WERI-Rb-1 (cell line): ENCODE measurements around the gene OR2C1.

Experiments used
- DNase-seq: peaks from one replicate; pipeline ENCODE4 v3.0.0-alpha.2; 2020
- H3K27ac ChIP-seq: fragments of 250-450 bp; sonication (Bioruptor Pico); 2 replicates; pipeline ENCODE4 v1.5.1; 2020; ENCODE audit warnings: mild to moderate bottlenecking, moderate library complexity
- H3K27me3 ChIP-seq: fragments of 250-450 bp; sonication (Bioruptor Pico); 2 replicates; pipeline ENCODE4 v1.5.1; 2021; ENCODE audit warnings: mild to moderate bottlenecking, low read depth, moderate library complexity; ENCODE audit not compliant: insufficient read depth, severe bottlenecking
- H3K36me3 ChIP-seq: fragments of 250-450 bp; sonication (Bioruptor Pico); 2 replicates; pipeline ENCODE4 v1.5.1; 2020; ENCODE audit warnings: mild to moderate bottlenecking, moderate library complexity
- H3K4me3 ChIP-seq: 2 replicates; pipeline ENCODE4 v1.5.1; 2011; ENCODE audit warnings: low read depth, mild to moderate bottlenecking, control low read depth, low read length
- H3K9me3 ChIP-seq: fragments of 250-450 bp; sonication (Bioruptor Pico); 2 replicates; pipeline ENCODE4 v1.5.1; 2021; ENCODE audit warnings: mild to moderate bottlenecking, moderate library complexity; ENCODE audit not compliant: severe bottlenecking
- TF ChIP-seq, protein P1 (sequence below): IDR thresholded peaks from 2 replicates; pipeline ENCODE4 v1.5.1; 2011; ENCODE audit warnings: low read depth, mild to moderate bottlenecking, control low read depth, inconsistent platforms, low read length

Gene OR2C1

DNA sequence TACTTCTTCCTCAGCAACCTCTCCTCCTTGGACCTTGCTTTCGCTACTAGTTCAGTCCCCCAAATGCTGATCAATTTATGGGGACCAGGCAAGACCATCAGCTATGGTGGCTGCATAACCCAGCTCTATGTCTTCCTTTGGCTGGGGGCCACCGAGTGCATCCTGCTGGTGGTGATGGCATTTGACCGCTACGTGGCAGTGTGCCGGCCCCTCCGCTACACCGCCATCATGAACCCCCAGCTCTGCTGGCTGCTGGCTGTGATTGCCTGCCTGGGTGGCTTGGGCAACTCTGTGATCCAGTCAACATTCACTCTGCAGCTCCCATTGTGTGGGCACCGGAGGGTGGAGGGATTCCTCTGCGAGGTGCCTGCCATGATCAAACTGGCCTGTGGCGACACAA lies 429 bp downstream of the OR2C1 start:
- DNase-seq, result no peak
- no peaks in the 10 kb centered on the region for H3K36me3 ChIP-seq
- H3K27me3 ChIP-seq, result peaks cover 11% of the 10 kb centered on the region

GRCh38 chr16:3358871-3359270 lies 3.2 kb downstream of the OR2C1 start:
- Histone ChIP-seq H3K9me3 (peaks cover 3% of the 10 kb centered on the region), H3K27ac (no peak overlapping the region), H3K27me3 (peaks cover 11% of the 10 kb centered on the region), H3K36me3 (no peaks in the 10 kb centered on the region), H3K4me3 (no peak overlapping the region)
- DNase-seq, result no peak
- TF ChIP-seq, protein P1, sequence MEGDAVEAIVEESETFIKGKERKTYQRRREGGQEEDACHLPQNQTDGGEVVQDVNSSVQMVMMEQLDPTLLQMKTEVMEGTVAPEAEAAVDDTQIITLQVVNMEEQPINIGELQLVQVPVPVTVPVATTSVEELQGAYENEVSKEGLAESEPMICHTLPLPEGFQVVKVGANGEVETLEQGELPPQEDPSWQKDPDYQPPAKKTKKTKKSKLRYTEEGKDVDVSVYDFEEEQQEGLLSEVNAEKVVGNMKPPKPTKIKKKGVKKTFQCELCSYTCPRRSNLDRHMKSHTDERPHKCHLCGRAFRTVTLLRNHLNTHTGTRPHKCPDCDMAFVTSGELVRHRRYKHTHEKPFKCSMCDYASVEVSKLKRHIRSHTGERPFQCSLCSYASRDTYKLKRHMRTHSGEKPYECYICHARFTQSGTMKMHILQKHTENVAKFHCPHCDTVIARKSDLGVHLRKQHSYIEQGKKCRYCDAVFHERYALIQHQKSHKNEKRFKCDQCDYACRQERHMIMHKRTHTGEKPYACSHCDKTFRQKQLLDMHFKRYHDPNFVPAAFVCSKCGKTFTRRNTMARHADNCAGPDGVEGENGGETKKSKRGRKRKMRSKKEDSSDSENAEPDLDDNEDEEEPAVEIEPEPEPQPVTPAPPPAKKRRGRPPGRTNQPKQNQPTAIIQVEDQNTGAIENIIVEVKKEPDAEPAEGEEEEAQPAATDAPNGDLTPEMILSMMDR, result no peak

More for the DNA sequence above, 429 bp downstream of the OR2C1 start:
- H3K4me3 ChIP-seq, result no peak overlapping the region
- TF ChIP-seq, protein P1, result no peak
- H3K27ac ChIP-seq, result no peak overlapping the region
- peaks cover 3% of the 10 kb centered on the region for H3K9me3 ChIP-seq

GRCh38 chr16:3362931-3363330 lies 7.2 kb downstream of the OR2C1 start:
- no peak overlapping the region for H3K4me3 ChIP-seq
- TF ChIP-seq, protein P1, result no peak
- H3K27ac ChIP-seq, result no peak overlapping the region
- no peaks in the 10 kb centered on the region for H3K9me3 ChIP-seq
- peaks cover 3% of the 10 kb centered on the region for H3K27me3 ChIP-seq
- DNase-seq, result no peak
- H3K36me3 ChIP-seq, result no peaks in the 10 kb centered on the region

DNA sequence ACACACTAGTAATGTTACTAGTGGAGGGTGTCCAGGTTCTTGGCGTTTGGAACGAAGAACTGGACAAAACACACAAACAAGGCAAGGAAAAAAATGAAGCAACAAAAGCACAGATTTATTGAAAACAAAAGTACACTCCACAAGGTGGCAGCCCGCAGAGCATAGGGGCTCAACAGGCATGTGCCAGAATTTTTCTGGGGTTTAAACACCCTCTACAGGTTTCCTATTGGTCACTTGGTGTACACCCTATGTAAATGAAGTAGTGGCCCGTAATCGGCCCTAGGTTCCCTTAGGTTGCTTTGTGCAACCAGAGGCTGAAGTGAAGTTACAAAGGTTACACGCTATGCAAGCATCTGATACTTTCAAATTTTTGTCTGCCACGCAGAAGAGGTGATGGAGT lies 8.1 kb downstream of the OR2C1 start:
- no peaks in the 10 kb centered on the region for H3K9me3 ChIP-seq
- peaks cover 3% of the 10 kb centered on the region for H3K27me3 ChIP-seq
- no peaks in the 10 kb centered on the region for H3K36me3 ChIP-seq
- peak; percentile 16 for DNase-seq
- H3K27ac ChIP-seq, result no peak overlapping the region
- TF ChIP-seq, protein P1, result no peak
- H3K4me3 ChIP-seq, result no peak overlapping the region

DNA sequence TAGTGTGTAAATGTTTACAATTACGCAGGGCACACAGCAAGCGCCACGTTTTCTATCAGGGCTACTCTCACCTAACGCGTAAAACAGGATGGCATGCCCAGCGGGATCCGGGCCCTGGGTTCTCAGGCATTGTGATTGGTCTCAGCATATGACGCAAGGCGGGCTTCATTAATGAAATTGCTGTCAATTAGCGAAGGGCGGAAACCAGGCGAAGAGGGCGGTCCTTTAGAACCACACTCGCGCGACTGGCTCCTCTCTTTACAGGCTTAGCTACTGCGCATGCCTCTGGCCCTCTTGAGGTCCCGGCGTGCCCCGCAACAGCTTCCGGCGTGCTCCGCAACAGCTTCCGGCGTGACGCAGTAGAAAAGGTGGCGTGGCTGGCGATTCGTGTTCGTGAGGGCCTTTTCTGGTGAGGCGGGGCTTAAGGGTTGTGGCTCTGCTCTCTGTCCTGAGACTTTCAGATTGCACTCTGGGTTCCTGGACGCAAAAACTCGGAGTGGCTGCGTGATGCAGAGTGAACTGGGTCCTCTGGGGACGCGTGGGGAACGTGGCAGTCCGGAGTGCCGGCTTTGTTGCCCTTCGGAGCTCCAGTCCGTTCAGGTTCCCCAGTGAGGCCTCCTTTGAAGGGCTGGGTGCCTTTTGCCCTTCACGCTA lies 9.2 kb downstream of the OR2C1 start:
- Histone ChIP-seq H3K27ac (peak overlapping the region; percentile 86), H3K9me3 (no peaks in the 10 kb centered on the region), H3K4me3 (peak overlapping the region; percentile 90), H3K36me3 (no peaks in the 10 kb centered on the region), H3K27me3 (no peaks in the 10 kb centered on the region)
- DNase-seq, result peak; percentile 98
- TF ChIP-seq, protein P1, result no peak

DNA sequence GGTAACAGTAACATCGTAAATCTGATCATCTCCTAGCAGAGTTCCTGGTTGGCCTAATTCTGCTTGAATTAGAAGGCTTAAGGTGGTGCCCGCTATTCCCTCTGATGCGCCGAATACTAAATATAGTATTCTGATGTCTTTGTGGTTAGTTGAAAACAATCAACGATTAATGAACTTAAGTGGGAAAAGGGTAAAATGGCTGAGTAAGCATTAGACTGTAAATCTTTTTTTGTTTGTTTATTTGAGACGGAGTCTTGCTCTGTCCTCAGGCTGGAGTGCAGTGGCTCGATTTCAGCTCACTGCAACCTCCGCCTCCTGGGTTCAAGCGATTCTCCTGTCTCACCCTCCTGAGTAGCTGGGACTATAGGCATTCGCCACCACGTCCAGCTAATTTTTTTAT lies 13.4 kb downstream of the OR2C1 start:
- H3K27ac ChIP-seq, result no peak overlapping the region
- TF ChIP-seq, protein P1, result no peak
- no peaks in the 10 kb centered on the region; the same call in 1 of the 2 replicates for H3K36me3 ChIP-seq
- no peak for DNase-seq
- no peaks in the 10 kb centered on the region for H3K9me3 ChIP-seq
- no peaks in the 10 kb centered on the region for H3K27me3 ChIP-seq
- H3K4me3 ChIP-seq, result no peak overlapping the region
